NOMO-1 treated with DMSO at 0.1 percent for 48 hours (cell line): ENCODE data around the gene GABARAPL1.

Experiments
- DNase-seq: peaks from one replicate; lab custom pipeline; 2025; ENCODE audit not compliant: unreplicated experiment; lab: John Stamatoyannopoulos, UW

GABARAPL1 gene

DNA sequence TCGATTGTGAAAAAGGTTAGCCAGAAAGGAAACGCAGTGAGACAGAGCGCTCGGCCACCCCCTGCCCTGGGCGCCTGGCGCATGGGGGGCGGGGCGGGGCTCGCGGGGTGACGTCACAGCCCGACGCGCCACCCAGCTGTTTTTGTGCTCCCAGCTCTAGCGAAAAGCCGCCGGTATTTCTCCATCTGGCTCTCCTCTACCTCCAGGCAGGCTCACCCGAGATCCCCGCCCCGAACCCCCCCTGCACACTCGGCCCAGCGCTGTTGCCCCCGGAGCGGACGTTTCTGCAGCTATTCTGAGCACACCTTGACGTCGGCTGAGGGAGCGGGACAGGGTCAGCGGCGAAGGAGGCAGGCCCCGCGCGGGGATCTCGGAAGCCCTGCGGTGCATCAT lies at the start of gene GABARAPL1:
TSS of gene GABARAPL1 (plus strand) at position 139 of the 393 bp plus-strand sequence. CDS start at position 392, 253 bp downstream.
- peak; percentile 60 for DNase-seq

DNA sequence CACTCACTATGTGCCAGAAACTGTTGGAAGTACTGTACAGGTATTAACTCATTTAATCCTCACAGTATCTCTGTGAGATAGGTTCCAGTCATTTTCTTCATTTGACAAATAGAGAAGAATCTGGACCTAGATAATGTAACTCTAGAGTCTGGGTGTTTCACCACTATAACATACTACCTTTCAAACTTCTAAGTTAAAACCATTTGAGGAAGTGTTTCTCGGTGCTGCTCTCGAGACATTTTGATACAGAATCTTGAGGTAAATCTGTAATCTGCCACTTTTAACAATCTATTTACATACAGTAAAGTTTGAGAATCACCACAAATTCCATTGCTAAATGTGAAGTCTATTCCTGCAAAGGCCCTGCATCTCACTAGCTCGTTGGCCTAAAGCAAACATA lies 49.6 kb upstream of the GABARAPL1 start:
- peak; percentile 68 for DNase-seq

DNA sequence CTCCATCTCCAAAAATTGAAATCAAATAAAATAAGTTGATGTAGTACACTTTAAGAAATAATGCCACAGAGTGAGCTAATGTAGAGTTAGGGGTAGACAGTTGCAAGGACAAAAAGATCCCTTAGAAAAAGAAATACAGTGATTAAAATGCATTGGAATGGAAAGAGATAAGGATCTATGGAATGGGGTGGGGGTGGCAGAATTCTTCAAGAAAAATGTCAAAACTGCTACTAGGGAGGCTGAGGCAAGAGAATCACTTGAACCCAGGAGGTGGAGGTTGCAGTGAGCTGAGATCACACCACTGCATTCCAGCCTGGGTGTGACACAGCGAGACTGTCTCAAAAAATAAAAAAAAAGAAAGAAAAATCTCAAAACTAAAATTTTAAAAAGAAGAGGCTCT lies 47.3 kb upstream of the GABARAPL1 start:
- no peak for DNase-seq

DNA sequence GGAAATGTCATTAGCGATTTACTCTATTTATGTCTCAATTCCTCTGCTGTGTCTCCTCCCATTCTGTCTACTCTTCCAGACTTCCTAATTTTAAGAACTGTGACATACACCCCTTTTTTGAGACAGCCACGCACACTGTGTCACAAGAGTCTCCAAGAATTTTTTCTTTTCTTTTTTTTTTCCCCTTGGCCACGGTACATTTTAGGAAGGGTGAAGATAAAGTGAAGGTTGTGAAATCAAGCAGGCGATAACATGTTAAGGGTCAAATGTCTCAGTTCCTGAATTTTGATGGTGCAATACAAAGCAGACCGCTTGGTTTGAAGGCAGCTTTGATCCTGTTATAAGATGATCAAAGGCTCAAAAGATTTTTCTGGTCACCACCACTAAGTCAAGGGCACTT lies 45.1 kb upstream of the GABARAPL1 start:
- peak; percentile 96 for DNase-seq

DNA sequence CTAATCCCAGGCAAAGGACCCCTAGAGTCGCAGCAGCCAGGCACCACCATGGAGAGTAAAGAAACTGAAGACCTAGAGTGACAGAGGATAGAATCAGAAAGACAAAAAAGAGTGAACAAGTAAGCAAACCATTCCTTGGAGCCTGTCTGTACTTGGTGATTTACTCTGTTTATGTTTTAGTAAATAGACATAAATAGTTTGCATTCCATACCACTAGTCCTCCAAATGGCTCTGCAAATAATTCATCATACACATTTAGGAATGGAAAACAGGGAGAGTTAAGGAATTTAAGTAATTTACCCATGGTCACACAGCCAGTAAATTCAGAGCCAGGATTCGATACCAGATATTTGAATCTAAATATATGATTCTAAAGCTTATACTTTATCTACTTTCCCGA lies 43.6 kb upstream of the GABARAPL1 start:
- no peak for DNase-seq

DNA sequence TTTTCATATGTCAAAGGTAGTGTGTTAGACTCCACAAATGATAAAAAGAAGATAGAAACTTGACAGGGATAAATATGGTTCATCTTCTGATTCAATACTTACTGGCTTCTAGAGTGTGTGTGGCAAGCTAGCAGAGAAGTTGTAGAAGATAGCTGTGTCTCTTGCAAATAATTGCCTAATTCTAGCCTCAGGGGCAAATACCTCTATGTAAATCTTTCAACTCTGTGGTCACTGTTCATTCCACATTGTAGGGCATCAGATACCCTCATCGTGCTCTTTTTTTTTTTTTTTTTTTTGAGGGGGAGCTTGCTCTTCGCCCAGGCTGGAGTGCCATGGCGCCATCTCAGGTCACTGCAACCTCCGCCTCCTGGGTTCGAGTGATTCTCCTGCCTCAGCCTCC lies 42.5 kb upstream of the GABARAPL1 start:
- peak; percentile 69 for DNase-seq

DNA sequence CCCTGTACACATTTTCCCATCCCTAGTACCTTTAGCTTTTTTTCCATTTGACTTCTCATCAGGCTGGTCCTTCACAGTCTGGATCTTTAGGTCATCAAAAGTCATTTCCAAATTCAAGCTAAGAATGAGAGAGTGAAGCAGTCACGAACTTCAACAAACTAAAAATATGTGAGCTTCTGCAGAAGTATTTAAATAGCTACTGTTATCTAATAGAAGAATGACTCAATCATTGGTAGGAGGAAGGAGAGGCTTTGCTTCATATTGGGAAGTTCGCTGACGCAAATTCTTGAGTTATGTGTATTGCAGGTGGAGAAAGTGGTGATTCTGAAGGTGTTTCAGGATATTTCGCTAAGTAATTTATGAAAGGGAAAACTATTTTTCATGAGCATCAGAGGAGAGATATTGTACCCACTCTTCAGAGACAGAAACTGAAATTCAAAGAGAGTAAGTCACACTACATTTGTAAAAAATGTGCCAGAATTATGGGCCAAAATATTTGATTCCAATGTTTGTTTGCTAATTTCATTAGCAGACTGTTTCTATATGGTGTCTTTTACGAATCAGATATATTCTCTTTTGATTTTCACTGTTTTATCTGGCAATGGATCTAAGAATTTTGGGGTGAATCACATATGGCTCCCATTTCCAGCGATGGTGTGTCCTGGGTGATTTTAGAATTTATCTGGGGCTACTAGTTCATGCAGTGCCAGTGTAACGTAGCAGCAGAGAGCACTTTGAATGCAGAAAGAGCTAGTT lies 40.5 kb upstream of the GABARAPL1 start, which contains the start of gene OLR1:
TSS of gene OLR1 (minus strand) at position 160 of the 756 bp plus-strand sequence. CDS start at position 105, 55 bp downstream.
- peak; percentile 62 for DNase-seq

DNA sequence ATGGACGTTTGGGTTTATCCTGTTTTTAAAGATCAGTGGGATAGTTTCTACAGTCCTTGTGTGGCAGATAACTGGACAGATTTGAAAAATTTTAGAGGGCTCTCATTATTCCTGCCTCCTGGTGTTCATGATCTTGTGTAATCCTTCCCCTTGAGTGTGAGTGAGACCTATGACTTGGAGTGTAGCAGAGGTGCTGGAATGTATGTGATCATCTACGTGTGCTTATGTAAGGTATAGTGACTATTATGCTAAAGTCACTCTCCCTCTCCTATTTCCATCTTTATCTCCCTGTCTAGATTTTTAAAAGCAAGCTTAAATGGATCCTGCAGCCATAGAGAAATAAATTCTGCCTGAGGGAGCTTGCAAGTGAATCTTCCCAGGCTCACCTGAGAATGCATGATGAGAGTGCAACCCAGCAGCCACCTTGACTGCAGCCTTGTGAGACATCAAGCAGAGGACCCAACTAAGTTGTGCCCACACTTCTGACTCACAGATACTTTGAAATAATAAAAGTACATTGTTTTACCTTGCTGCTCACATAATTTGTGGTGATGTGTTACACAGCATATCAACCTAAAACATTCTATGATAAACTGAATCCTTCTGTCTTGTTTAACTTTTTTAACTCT lies 37.6 kb upstream of the GABARAPL1 start:
- no peak for DNase-seq

DNA sequence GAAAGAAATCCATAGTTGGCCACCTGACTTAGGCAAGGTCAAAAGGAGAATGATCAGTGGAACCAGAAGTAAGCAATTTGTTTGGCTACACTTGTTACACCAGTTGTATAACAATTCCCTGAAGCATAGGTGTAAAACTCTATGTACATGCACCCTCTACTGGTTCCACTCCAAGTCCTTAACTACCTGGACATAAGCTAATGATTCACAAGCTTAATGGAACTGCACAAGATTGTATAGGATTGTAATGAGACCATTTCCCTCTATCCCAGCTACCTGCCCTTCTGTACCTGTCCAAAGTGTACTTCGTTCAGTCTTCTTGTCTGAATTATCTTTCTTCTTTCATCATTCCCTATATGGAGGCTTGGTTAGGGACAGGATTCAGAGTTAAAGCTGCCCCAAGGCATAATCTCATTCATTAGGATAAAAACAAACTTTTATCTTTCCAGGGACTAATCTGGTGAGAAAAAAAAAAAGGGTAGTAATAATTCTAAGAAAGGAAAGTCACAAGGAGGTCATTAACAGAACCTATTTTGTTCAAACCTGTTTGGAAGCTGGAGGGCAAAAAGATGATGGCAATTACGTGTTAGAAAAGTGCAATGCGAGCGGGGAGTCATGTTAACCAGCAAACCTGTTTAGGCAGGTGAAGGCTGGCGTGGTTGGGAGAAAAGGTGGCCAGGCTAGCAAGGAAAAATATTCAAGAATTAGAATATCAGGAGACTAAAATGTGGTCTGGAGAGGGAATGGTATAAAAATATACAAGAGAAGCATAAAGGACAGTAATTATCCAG lies 36.6 kb upstream of the GABARAPL1 start:
- DNase-seq, result no peak

DNA sequence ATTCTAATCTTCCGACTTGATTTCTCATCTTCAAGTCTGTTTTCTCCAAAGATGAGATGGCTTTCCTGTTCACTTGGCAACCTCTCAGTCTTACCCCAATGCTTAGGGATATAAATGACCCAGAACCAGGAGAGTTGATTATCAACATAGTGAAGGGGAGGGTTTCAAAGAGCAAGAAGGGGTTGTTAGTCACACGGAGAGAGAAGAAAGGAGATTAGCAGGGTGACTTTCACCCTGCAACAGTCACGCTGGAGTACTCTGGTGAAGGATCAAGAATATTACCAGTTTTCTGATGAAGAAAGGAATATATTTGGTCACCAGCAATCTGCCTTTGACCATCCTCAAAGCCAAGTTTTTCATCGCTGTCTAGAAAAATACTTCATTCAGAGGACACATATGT lies 33.9 kb upstream of the GABARAPL1 start, which contains the start of gene TMEM52B:
TSS of gene TMEM52B (plus strand) at position 212 of the 400 bp plus-strand sequence. CDS start 543 bp downstream, outside the sequence.
- DNase-seq, result no peak

DNA sequence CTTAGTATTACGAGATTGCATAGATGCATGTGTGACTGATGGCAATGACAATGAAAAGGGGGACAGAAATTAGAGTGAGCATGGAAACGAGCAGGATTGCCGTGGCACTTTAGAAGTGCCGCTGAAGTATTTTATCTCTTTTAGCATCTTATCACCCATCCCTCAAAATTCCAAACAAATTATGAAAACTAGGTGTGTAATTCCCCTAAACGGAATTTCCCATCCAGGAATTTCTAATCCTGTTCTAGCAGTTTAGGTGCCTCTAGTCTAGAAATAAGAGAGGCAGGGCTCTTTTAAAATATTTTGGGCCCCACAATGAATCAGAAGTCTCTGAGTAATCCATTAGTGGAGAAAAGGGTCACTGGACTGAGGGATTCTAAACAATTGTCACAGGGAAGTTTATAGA lies 32.9 kb upstream of the GABARAPL1 start:
- no peak for DNase-seq

DNA sequence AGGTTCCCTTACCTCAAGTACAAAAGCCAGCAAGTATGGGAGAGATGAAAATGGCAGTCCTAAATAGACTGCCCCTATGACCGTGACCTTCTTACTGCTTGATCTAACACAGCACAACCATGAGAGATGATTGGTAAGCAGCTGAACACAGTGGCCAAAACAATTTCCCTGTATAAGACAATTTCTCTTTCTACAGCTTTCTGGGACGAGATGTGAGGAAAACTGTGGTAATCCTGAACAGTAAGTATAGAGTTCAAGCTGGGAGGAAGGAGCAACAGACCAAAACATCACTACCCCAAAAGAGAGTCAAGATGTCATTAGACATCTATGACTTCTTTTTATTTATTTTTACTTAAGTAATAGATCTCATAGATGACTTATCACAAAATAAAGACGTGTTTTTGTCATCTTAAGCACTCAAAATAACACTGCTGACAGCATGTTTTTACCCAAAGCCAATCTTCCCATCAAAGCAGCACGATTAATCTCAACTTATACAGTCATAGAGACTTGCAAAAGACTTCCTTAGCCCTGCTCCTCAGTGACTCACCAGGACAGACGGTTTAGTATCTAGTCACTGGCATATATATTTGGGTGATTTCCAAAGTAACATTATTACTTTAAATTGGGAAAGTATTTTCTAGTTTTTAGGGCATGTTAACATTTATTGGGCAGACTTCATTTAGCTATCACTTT lies 30.2 kb upstream of the GABARAPL1 start:
- DNase-seq, result peak; percentile 78

DNA sequence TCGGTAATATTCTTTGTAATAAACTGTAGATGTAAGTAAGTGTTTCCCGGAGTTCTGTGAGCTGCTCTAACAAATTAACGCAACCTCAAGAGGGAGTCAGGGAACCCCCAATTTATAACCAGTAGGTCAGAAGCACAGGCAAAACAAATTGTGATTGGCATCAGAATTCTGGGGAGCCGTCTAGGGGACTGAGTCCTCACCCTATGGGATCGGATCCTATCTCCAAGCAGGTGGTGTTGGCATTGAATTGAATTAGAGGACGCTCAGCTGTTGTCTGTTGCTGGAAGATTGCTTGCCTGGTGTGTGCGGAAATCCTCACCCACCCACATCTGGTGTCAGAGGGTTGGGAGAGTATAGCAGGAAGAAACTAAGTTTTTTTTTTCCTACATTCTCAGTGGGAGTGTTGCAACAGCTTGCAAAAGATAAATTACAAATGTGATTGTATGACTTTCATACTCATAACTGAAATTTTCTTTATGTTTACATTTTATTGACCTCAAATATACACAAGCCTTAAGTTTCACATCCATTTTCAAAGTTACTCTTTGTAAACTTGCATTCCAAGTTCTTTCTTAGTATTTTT lies 28.3 kb upstream of the GABARAPL1 start:
- DNase-seq, result peak; percentile 32

DNA sequence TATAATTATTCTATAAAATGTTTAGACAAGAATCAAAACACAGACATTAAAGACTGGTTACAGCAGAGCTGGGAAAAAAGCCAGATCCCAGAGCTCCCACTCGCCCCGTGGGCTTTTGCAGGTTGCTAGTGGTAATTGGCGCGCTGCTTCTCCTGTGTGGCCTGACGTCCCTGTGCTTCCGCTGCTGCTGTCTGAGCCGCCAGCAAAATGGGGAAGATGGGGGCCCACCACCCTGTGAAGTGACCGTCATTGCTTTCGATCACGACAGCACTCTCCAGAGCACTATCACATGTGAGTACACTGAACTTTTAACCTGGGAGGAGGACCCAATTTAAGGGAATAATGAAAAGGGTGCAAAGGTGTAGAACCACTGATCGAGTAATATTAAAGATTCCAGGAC lies 26.4 kb upstream of the GABARAPL1 start:
- peak; percentile 88 for DNase-seq

DNA sequence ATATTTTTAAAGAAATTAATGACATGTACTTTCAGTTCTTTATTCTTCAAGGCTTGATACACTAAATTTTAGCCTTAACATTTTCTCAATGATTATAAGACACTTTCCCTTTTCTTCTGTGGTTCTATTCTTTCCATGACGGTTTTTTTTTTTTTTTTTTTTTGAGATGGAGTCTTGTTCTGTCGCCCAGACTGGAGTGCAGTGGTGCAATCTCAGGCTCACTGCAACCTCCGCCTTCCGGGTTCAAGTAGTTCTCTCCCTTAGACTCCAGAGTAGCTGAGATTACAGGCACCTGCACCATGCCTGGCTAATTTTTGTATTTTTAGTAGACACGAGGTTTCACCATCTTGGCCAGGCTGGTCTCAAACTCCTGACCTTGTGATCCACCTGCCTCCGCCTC lies 25.7 kb upstream of the GABARAPL1 start:
- peak; percentile 48 for DNase-seq

DNA sequence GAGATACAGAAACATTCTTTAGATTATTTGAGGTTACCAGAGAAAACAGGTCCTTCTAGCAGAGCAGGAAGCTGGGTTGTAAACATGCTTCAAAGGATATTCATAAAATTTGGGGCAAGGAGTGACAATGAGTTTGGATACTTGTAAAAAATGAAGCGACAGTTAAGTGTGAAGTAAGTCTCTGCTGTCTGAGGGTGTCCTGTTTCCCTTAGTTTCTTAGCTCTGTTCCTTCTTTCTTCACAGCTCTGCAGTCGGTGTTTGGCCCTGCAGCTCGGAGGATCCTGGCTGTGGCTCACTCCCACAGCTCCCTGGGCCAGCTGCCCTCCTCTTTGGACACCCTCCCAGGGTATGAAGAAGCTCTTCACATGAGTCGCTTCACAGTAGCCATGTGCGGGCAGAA lies 23.0 kb upstream of the GABARAPL1 start:
- no peak for DNase-seq

DNA sequence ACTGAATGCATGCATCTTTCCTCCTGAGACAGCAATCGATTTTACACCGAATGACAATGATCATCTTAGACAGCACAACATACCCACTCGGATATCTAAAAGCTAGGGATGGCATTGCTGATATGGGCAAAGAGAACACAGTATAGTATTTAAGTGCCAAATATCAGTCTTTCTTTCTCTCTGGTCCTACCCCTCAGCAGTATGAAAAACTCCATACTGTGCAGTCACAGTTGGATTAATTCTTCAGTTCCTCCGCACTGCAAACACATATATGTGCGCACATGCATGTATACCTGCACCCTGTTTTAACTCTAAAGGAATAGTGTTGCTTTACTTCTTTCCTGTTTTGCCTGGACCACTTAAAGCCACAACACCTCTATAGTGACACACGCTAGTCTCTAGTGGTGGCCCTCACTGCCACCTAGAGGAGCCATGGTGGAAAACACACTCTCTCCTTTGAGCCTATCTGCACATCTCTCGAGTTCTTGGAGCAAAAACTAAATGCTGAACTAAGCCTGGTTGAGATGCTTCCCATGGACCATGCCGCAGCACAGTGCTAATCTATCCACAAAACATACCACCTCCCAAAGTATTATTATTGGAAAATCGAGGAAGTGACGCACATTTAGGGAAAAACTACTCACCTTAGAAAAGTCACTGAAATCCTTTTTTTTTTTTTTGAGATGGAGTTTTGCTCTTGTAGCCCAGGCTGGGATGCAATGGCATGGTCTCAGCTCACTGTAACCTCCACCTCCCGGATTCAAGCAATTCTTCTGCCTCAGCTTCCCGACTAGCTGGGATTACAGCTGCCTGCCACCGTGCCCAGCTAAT lies 21.9 kb upstream of the GABARAPL1 start:
- peak; percentile 66 for DNase-seq

DNA sequence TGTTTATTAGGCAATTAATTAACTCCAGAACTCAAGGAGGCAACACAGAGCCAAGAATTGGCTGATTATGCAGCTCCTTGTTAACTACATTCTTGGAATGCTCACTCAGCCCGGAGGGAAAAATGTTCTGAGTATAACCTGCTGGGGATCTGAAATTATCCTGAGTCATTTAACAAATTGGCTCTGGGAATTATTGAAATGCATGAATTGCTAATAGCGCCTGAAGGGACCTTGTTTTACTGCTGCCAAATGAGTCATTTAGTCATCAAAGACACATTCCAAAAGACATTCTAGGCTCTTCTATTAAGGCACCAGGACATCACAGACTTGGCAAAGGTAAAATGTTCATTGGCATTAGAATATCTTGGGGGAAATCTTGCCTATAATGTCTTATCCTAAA lies 20.8 kb upstream of the GABARAPL1 start:
- no peak for DNase-seq

DNA sequence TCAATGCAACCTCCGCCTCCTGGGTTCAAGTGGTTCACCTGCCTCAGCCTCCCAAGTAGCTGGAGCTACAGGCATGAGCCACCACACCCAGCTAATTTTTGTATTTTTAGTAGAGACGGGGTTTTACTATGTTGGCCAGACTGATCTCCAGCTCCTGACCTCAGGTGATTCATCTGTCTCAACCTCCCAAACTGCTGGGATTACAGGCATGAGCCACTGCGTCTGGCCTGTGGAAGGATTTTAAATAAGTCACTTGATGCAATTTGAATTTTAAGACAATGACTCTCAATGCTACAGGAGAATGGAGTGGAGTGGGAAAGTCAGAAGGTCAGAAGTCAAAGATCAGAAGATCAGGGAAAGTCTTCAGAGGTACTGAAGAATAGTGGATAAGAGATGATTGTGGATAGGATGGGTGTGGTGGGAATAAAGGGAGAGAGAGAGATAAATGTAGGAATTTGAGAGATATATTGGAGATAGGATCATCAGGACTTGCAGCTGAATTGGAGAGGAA lies 18.5 kb upstream of the GABARAPL1 start:
- DNase-seq, result no peak

DNA sequence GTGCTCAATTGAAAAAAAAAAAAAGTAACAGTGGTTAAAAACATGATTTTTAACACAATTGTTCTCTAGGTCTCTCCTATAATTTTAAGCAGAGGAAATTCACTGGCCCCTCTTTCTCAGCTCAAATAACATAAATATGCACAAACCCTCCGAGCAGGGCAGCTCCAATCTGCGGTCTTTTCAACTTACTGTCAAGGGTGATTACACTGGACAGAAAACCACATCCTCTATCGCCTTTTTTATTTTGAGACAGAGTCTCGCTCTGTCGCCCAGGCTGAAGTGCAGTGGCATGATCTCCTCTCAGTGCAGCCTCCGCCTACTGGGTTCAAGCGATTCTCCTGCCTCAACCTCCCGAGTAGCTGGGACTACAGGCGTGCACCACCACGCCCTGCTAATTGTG lies 16.5 kb upstream of the GABARAPL1 start:
- DNase-seq, result peak; percentile 78
